Measurements from ENCODE around the gene WDR90. TPM values are rescaled to one million over a fixed set of nuclear protein-coding genes. Genes with fewer than 3 reads are reported as not detected.
A peak's percentile ranks its signal among the peaks of the same experiment; 100 is the strongest.
"Not testable (repeated sequence)": the region's sequence is repeated elsewhere in the genome, so short reads cannot be mapped to it uniquely, and the experiment has no call there.

Gene WDR90
- total and polyA plus RNA-seq, 3 experiments from 2014 or later, result 1.4 to 78.4 (median 69.6) TPM

- CTCF ChIA-PET, result interaction anchor here (1.2 to 22.8 kb wide), 8 partner anchors 9 to 393 kb away, joined by 3 to 332 read pairs (median 5); partner anchors contain the start of genes ANTKMT, CCDC78, CHTF18 and CIAO3
Measured at GRCh38 chr16:709566-710499, 60.7 kb downstream of the WDR90 start.

DNA sequence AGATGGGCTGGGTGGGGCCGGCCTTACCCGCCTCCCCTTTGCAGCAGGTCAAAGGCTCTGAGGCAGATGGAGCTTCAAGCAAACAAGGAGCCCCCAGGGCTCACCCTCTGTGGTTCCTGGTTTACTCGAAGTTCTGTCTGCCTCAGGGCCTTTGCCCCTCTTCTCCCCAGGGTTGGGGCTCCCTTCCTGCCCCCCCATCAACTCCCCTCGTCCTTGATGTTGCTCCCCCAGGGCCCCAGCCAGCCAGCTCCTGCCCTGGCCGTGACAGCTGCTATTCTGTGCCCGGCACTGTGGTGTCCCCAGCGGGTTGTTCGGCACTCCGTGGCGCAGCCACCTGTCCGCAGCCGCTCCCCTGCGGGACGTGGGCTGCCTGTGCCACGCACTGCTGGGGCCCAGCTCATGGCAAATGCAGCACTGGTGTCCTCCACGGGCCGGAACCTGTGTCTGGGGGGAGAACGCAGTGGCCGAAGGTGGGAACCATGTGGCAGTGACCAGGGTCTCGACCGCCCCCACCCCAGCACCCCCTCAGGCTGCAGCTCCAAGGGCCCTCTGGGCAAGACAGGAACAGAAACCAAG lies 61.4 kb downstream of the WDR90 start:
- POLR2A ChIA-PET, result no interaction called here
- Mint-ChIP-seq H3K4me1 (peaks cover 1 to 13% (median 4%) of the 10 kb centered on the region in 3 donors), H3K9me3 (no peaks in the 10 kb centered on the region), H3K36me3 (no peaks in the 10 kb centered on the region), H3K27ac (no peak overlapping the region), H3K4me3 (no peak overlapping the region), H3K27me3 (peaks cover 25 to 46% of the 10 kb centered on the region in 2 donors)
- CTCF ChIA-PET, result interaction anchor here (1.2 to 22.8 kb wide), 8 partner anchors 8 to 392 kb away, joined by 3 to 332 read pairs (median 5); partner anchors contain the start of genes ANTKMT, CCDC78, CHTF18 and CIAO3
- Histone ChIP-seq H3K27me3 (ENCODE audit: insufficient read depth, low read length, poor library complexity, severe bottlenecking) (peaks cover 40% of the 10 kb centered on the region), H3K9me3 (ENCODE audit: low read length) (no peaks in the 10 kb centered on the region), H3K4me1 (ENCODE audit: insufficient read depth, low read length) (peaks cover 4% of the 10 kb centered on the region), H3K4me3 (ENCODE audit: low read length) (no peak overlapping the region), H3K27ac (ENCODE audit: low read depth, low read length) (no peak overlapping the region), H3K36me3 (ENCODE audit: insufficient read depth, low read length) (no peaks in the 10 kb centered on the region)
- DNase-seq, result no peak

More at GRCh38 chr16:709566-710499, 60.7 kb downstream of the WDR90 start:
- Mint-ChIP-seq H3K4me1 (peaks cover 1 to 13% (median 4%) of the 10 kb centered on the region in 3 donors), H3K4me3 (no peak overlapping the region), H3K27ac (no peak overlapping the region), H3K27me3 (peaks cover 25 to 46% of the 10 kb centered on the region in 2 donors), H3K9me3 (no peaks in the 10 kb centered on the region), H3K36me3 (no peaks in the 10 kb centered on the region)
- Histone ChIP-seq H3K9me3 (ENCODE audit: low read length) (no peaks in the 10 kb centered on the region), H3K27ac (ENCODE audit: low read depth, low read length) (no peak overlapping the region), H3K4me3 (ENCODE audit: low read length) (no peak overlapping the region), H3K36me3 (ENCODE audit: insufficient read depth, low read length) (no peaks in the 10 kb centered on the region), H3K27me3 (ENCODE audit: insufficient read depth, low read length, poor library complexity, severe bottlenecking) (peaks cover 43% of the 10 kb centered on the region), H3K4me1 (ENCODE audit: insufficient read depth, low read length) (peaks cover 4% of the 10 kb centered on the region)
- POLR2A ChIA-PET, result interaction anchor here (0.6 kb wide), 2 partner anchors 73 to 387 kb away, joined by 3 to 6 read pairs; no protein-coding TSS in a partner anchor
- DNase-seq, result no peak

- Mint-ChIP-seq H3K36me3 (no peaks in the 10 kb centered on the region), H3K4me3 (no peak overlapping the region), H3K27me3 (peaks cover 25 to 46% of the 10 kb centered on the region in 2 donors), H3K4me1 (peaks cover 1 to 17% (median 4%) of the 10 kb centered on the region in 3 donors), H3K9me3 (no peaks in the 10 kb centered on the region), H3K27ac (no peak overlapping the region)
- peaks cover 4% of the 10 kb centered on the region for H3K4me1 ChIP-seq (ENCODE audit: insufficient read depth, low read length)
- ChIA-PET POLR2A (no interaction called here), CTCF (interaction anchor here (1.2 to 22.8 kb wide), 5 partner anchors 10 to 74 kb away, joined by 3 to 332 read pairs (median 8); partner anchors contain the start of genes ANTKMT, CCDC78, CHTF18 and CIAO3)
- DNase-seq, result no peak
- no peaks in the 10 kb centered on the region for H3K36me3 ChIP-seq (ENCODE audit: insufficient read depth, low read length)
- H3K9me3 ChIP-seq (ENCODE audit: low read length), result no peaks in the 10 kb centered on the region
- no peak overlapping the region for H3K4me3 ChIP-seq (ENCODE audit: low read length)
- H3K27me3 ChIP-seq (ENCODE audit: insufficient read depth, low read length, poor library complexity, severe bottlenecking), result peaks cover 40% of the 10 kb centered on the region
- no peak overlapping the region for H3K27ac ChIP-seq (ENCODE audit: low read depth, low read length)
Measured at GRCh38 chr16:711084-711483, 61.9 kb downstream of the WDR90 start.

- Mint-ChIP-seq H3K36me3 (no peaks in the 10 kb centered on the region), H3K27ac (no peak overlapping the region), H3K4me3 (peak overlapping the region in 1 of 7 donors; percentile 22), H3K4me1 (peaks cover 3 to 15% (median 4%) of the 10 kb centered on the region in 3 donors), H3K9me3 (no peaks in the 10 kb centered on the region), H3K27me3 (peaks cover 20 to 41% of the 10 kb centered on the region in 2 donors)
- Histone ChIP-seq H3K4me3 (ENCODE audit: low read length) (no peak overlapping the region), H3K9me3 (ENCODE audit: low read length) (no peaks in the 10 kb centered on the region), H3K27me3 (ENCODE audit: insufficient read depth, low read length, poor library complexity, severe bottlenecking) (peaks cover 40% of the 10 kb centered on the region), H3K36me3 (ENCODE audit: insufficient read depth, low read length) (no peaks in the 10 kb centered on the region), H3K4me1 (ENCODE audit: insufficient read depth, low read length) (peaks cover 4% of the 10 kb centered on the region), H3K27ac (ENCODE audit: low read depth, low read length) (no peak overlapping the region)
- ChIA-PET POLR2A (interaction anchor here (0.7 to 0.9 kb wide), 2 partner anchors 16 to 74 kb away, joined by 3 read pairs; no protein-coding TSS in a partner anchor), CTCF (interaction anchor here (0.7 to 22.8 kb wide), 15 partner anchors 8 to 388 kb away, joined by 3 to 332 read pairs (median 4); partner anchors contain the start of genes ANTKMT, CCDC78, CHTF18 and CIAO3)
- peak; percentile 72 to 83 (median 76) for DNase-seq
Measured at GRCh38 chr16:711548-712320, 62.6 kb downstream of the WDR90 start.

DNA sequence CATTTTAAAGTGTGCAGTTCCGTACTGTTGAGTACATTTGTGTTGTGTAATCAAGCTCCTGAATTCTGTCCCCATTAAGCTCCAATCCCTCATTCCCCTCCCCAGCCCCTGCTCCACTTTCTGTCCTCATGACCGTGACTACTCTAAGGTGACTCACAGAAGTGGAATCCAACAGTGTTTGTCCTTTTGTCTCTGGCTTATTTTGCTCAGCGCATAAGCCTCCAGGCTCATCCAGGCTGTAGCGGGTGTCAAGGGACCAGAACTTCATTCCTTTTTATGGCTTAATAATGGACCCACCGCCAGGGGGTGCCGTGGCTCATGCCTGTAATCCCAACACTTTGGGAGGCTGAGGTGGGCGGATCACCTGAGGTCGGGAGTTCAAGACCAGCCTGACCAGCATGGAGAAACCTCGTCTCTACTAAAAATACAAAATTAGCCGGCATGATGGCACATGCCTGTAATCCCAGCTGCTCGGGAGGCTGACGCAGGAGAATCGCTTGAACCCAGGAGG lies 63.6 kb downstream of the WDR90 start:
- not testable (repeated sequence) for H3K4me3 ChIP-seq (ENCODE audit: low read length); H3K9me3 Mint-ChIP-seq; H3K4me1 ChIP-seq (ENCODE audit: insufficient read depth, low read length); H3K36me3 ChIP-seq (ENCODE audit: insufficient read depth, low read length); H3K9me3 ChIP-seq (ENCODE audit: low read length); H3K27ac ChIP-seq (ENCODE audit: low read depth, low read length); H3K36me3 Mint-ChIP-seq
- peaks cover 3 to 12% (median 4%) of the 10 kb centered on the region in 3 donors for H3K4me1 Mint-ChIP-seq
- DNase-seq, result peak in 2 of 5 donors; percentile 30 to 38
- H3K27ac Mint-ChIP-seq, result peak overlapping the region in 1 of 8 donors; percentile 54
- peaks cover 33% of the 10 kb centered on the region for H3K27me3 ChIP-seq (ENCODE audit: insufficient read depth, low read length, poor library complexity, severe bottlenecking)
- ChIA-PET CTCF (interaction anchor here (0.7 to 22.8 kb wide), 14 partner anchors 10 to 387 kb away, joined by 3 to 332 read pairs (median 4); partner anchors contain the start of genes ANTKMT, CCDC78, CHTF18 and CIAO3), POLR2A (interaction anchor here (0.7 to 5.9 kb wide), 3 partner anchors 13 to 72 kb away, joined by 3 to 53 read pairs (median 3); partner anchors contain the start of genes CCDC78 and HAGHL)
- H3K4me3 Mint-ChIP-seq, result peak overlapping the region in 2 of 7 donors; percentile 26 to 65
- peaks cover 14 to 33% of the 10 kb centered on the region in 2 donors for H3K27me3 Mint-ChIP-seq

GRCh38 chr16:714079-714478 lies 64.9 kb downstream of the WDR90 start:
- no peaks in the 10 kb centered on the region for H3K36me3 ChIP-seq (ENCODE audit: insufficient read depth, low read length)
- Mint-ChIP-seq H3K36me3 (no peaks in the 10 kb centered on the region), H3K27me3 (peaks cover 2 to 20% of the 10 kb centered on the region in 2 donors), H3K9me3 (no peaks in the 10 kb centered on the region), H3K4me1 (peaks cover 6 to 18% (median 9%) of the 10 kb centered on the region in 3 donors), H3K4me3 (peak overlapping the region in 6 of 7 donors; percentile 29 to 83 (median 42)), H3K27ac (peak overlapping the region in 1 of 8 donors; percentile 54)
- no peaks in the 10 kb centered on the region for H3K9me3 ChIP-seq (ENCODE audit: low read length)
- H3K27ac ChIP-seq (ENCODE audit: low read depth, low read length), result no peak overlapping the region
- no peak for DNase-seq
- H3K4me3 ChIP-seq (ENCODE audit: low read length), result no peak overlapping the region
- peaks cover 7% of the 10 kb centered on the region for H3K4me1 ChIP-seq (ENCODE audit: insufficient read depth, low read length)
- ChIA-PET CTCF (interaction anchor here (0.9 to 22.8 kb wide), 4 partner anchors 9 to 71 kb away, joined by 3 to 332 read pairs (median 84); partner anchors contain the start of genes ANTKMT, CCDC78, CHTF18 and CIAO3), POLR2A (interaction anchor here (0.6 to 5.9 kb wide), 5 partner anchors 12 to 74 kb away, joined by 3 to 53 read pairs (median 5); partner anchors contain the start of genes CCDC78, CHTF18, HAGHL and RPUSD1)
- H3K27me3 ChIP-seq (ENCODE audit: insufficient read depth, low read length, poor library complexity, severe bottlenecking), result peaks cover 20% of the 10 kb centered on the region
